ENCODE data around the gene CALN1. TPM values are rescaled to one million over a fixed set of nuclear protein-coding genes. Genes with fewer than 3 reads are reported as not detected.

CALN1 gene
- total and polyA plus RNA-seq, 9 of the 15 experiments (the other 6 are each of a cell fraction or from before 2014, with no cell fraction given) = 1.4 to 7.5 (median 3.3) TPM

DNA sequence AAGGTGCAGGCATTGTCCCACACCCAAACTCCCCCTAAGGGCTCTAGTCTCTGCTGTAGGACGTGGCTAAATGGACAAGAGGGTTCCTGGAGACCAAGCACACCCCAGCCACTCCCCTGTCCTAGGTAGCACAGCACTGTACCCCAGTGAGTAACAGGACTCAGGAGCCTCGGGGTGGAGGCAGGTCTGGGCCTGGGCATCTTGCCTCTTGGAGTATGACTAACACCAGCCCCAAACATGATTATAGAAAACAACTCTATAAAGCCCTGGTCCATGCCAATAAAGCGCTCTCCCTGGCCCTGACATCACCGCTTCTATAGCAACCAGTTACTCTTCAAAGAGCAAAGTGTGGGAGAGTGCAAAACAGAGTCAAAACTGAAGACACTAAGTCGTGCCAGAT lies 195.0 kb downstream of the CALN1 start:
- Histone ChIP-seq H3K9me3 (replicated peaks; ENCODE audit: control insufficient read depth, insufficient read depth, low read depth, low read length) (no peaks in the 10 kb centered on the region), H3K36me3 (ENCODE audit: control insufficient read depth, insufficient read depth, low read length) (no peaks in the 10 kb centered on the region), H3K9ac (ENCODE audit: insufficient read depth in 1 of 2, low read depth in 2 of 2, low read length in 2 of 2) (no peak overlapping the region), H3K4me1 (replicated peaks in 1 of 2; ENCODE audit: control insufficient read depth in 2 of 2, insufficient read depth in 2 of 2, low read length in 2 of 2) (no peaks in the 10 kb centered on the region), H4K20me1 (replicated peaks; ENCODE audit: control insufficient read depth, insufficient read depth, low read length) (no peaks in the 10 kb centered on the region; the same call in 1 of the 2 replicates), H3K79me2 (ENCODE audit: control insufficient read depth, insufficient read depth, low read length) (no peaks in the 10 kb centered on the region), H3K9me1 (ENCODE audit: control insufficient read depth, insufficient read depth, low read length) (peaks cover 2% of the 10 kb centered on the region), H3K4me2 (ENCODE audit: insufficient read depth, low read length) (no peak overlapping the region), H3K4me3 (no peak overlapping the region), H3K27ac (ENCODE audit: extremely low read depth, low read depth, low read length) (no peak overlapping the region), H2AFZ (ENCODE audit: low read depth, low read length) (no peak overlapping the region), H3K27me3 (ENCODE audit: control insufficient read depth in 2 of 2, insufficient read depth in 2 of 2, low read length in 2 of 2) (peaks cover 0 to 7% of the 10 kb centered on the region in 2 experiments; a peak in 1 of 5 replicates)
- ATAC-seq = no peak
- FAIRE-seq = no peak
- ChIA-PET POLR2A (no interaction called here), CTCF (ENCODE audit: low intra/inter-chr PET ratio) (no interaction called here)
- DNase-seq (ENCODE audit: extremely low read depth in 1 of 4, low spot score in 3 of 4) = no peak
- intact Hi-C loops (cut with micrococcal nuclease) (no loop called here), in situ Hi-C loops (cut with MboI) (no loop called here)
- 2% methylated on average over 5 of the region's 5 CpGs for WGBS (ENCODE audit: insufficient coverage, low coverage, missing lambda C conversion rate)
- TF ChIP-seq ZNF586 (CRISPR knock-in tag; conservative IDR thresholded peaks at IDR 0.05) (no peak), TCF7 (IDR thresholded peaks at IDR 0.05; ENCODE audit: borderline replicate concordance) (no peak), FOXJ3 (CRISPR knock-in tag; IDR thresholded peaks at IDR 0.05) (no peak), JUND (IDR thresholded peaks at IDR 0.05; ENCODE audit: borderline replicate concordance, low read depth, low read length) (no peak), JUND (tag; IDR thresholded peaks at IDR 0.05; ENCODE audit: borderline replicate concordance, low read depth, low read length) (no peak), RFX1 (IDR thresholded peaks at IDR 0.05) (no peak), ZNF785 (CRISPR knock-in tag; IDR thresholded peaks at IDR 0.05) (no peak), KAT7 (CRISPR knock-in tag; IDR thresholded peaks at IDR 0.05; ENCODE audit: borderline replicate concordance) (no peak), ZNF184 (CRISPR knock-in tag; IDR thresholded peaks at IDR 0.05) (no peak), ZNF695 (CRISPR knock-in tag; IDR thresholded peaks at IDR 0.05) (no peak), SOX6 (IDR thresholded peaks at IDR 0.05) (no peak), SP1 (CRISPR knock-in tag; IDR thresholded peaks at IDR 0.05) (no peak), CEBPB (tag; IDR thresholded peaks at IDR 0.05) (no peak), ZNF316 (IDR thresholded peaks at IDR 0.05) (no peak), KAT8 (IDR thresholded peaks at IDR 0.05; ENCODE audit: low read depth) (no peak), ZNF766 (CRISPR knock-in tag; conservative IDR thresholded peaks at IDR 0.05) (no peak), ZNF445 (CRISPR knock-in tag; IDR thresholded peaks at IDR 0.05; ENCODE audit: low read depth) (no peak), TRIM24 (IDR thresholded peaks at IDR 0.05) (no peak)
- TF ChIP-seq, protein P1, sequence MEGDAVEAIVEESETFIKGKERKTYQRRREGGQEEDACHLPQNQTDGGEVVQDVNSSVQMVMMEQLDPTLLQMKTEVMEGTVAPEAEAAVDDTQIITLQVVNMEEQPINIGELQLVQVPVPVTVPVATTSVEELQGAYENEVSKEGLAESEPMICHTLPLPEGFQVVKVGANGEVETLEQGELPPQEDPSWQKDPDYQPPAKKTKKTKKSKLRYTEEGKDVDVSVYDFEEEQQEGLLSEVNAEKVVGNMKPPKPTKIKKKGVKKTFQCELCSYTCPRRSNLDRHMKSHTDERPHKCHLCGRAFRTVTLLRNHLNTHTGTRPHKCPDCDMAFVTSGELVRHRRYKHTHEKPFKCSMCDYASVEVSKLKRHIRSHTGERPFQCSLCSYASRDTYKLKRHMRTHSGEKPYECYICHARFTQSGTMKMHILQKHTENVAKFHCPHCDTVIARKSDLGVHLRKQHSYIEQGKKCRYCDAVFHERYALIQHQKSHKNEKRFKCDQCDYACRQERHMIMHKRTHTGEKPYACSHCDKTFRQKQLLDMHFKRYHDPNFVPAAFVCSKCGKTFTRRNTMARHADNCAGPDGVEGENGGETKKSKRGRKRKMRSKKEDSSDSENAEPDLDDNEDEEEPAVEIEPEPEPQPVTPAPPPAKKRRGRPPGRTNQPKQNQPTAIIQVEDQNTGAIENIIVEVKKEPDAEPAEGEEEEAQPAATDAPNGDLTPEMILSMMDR (IDR thresholded peaks at IDR 0.05 in 2 of 3, conservative IDR thresholded peaks at IDR 0.05 in 1 of 3; ENCODE audit: insufficient read depth in 2 of 3, low read depth in 1 of 3, low read length in 3 of 3) = no peak
- TF ChIP-seq, protein P2, sequence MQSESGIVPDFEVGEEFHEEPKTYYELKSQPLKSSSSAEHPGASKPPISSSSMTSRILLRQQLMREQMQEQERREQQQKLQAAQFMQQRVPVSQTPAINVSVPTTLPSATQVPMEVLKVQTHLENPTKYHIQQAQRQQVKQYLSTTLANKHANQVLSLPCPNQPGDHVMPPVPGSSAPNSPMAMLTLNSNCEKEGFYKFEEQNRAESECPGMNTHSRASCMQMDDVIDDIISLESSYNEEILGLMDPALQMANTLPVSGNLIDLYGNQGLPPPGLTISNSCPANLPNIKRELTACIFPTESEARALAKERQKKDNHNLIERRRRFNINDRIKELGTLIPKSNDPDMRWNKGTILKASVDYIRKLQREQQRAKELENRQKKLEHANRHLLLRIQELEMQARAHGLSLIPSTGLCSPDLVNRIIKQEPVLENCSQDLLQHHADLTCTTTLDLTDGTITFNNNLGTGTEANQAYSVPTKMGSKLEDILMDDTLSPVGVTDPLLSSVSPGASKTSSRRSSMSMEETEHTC (IDR thresholded peaks at IDR 0.05) = no peak
- BruUV-seq (replicated peaks) = no TSS peak
